K562 (cell line): ENCODE measurements around the gene GP1BA. TPM values are rescaled to one million over a fixed set of nuclear protein-coding genes. Genes with fewer than 3 reads are reported as not detected.

Experiments used
- BHLHE40 ChIP-seq: IDR thresholded peaks from 2 replicates; pipeline ENCODE4 v1.6.1; 2011; ENCODE audit warnings: low read length, improper control_type of control experiment
- IRF9 ChIP-seq: fragments of 450-650 bp; IDR thresholded peaks from 2 replicates; pipeline ENCODE4 v1.6.1; 2016; ENCODE audit warnings: missing biosample characterization, missing genetic modification characterization
- TAF15 ChIP-seq: fragments of 200-400 bp; formaldehyde crosslinking; IDR thresholded peaks from 2 replicates; pipeline ENCODE4 v1.6.1; 2017; ENCODE audit warnings: mild to moderate bottlenecking, low read depth, low read length, moderate library complexity
- ZEB2 ChIP-seq: fragments of 450-650 bp; IDR thresholded peaks from 2 replicates; pipeline ENCODE4 v1.6.1; 2016
- ZNF584 ChIP-seq: fragments of 200-800 bp; sonication (Bioruptor generic); IDR thresholded peaks from 2 replicates; pipeline ENCODE4 v1.6.1; 2016; ENCODE audit warnings: low read depth, mild to moderate bottlenecking, missing genetic modification characterization, missing compliant biosample characterization
- polyA plus RNA-seq, 8 experiments: library from polyadenylated mRNA; depleted of rRNA in 4 of 8; stranded (reverse) in 5 of 8; unstranded in 3 of 8; fragments of >200 nt; fragmentation: Nextera tagmentation in 2 of 8; fragmentation: Illumina TruSeq in 1 of 8; extraction: Ambion mirVana in 2 of 8; extraction: Trizol in 1 of 8; gene quantifications; 2 replicates each; pipeline versions ENCODE4 v1.2.1 to v1.2.3, GENCODE V29; 2011 to 2014; ENCODE audit warnings: inconsistent platforms in 1 of 8, missing spikeins in 1 of 8
- total RNA-seq, 7 experiments: library from RNA; depleted of rRNA in 6 of 7; stranded (reverse); fragments of >200 nt in 6 of 7; fragmentation: Illumina TruSeq in 2 of 7; extraction: Trizol in 2 of 7; gene quantifications; 2 replicates each; pipeline versions ENCODE4 v1.2.1 to v1.2.3, GENCODE V29; 2011 to 2021; ENCODE audit warnings: low replicate concordance in 1 of 7
- TF ChIP-seq, protein P1 (sequence below): fragments of 250-450 bp; sonication (Bioruptor Pico); IDR thresholded peaks from 2 replicates; pipeline ENCODE4 v1.4.0; 2020; ENCODE audit warnings: mild to moderate bottlenecking, moderate library complexity
- TF ChIP-seq, protein P2 (sequence below): sonication (generic); formaldehyde crosslinking; IDR thresholded peaks from 2 replicates; pipeline ENCODE4 v1.8.0; 2022; ENCODE audit warnings: mild to moderate bottlenecking, missing genetic modification reagents
- TF ChIP-seq, protein P3 (sequence below): sonication (generic); formaldehyde crosslinking; IDR thresholded peaks from 2 replicates; pipeline ENCODE4 v1.8.1; 2023; ENCODE audit warnings: mild to moderate bottlenecking, missing genetic modification reagents
- TF ChIP-seq, protein P4 (sequence below), 3 experiments: IDR thresholded peaks in 2 of 3; conservative IDR thresholded peaks in 1 of 3; 2 replicates each; pipeline ENCODE4 v1.5.1; 2011 to 2012; ENCODE audit warnings: low read length in 3 of 3, mild to moderate bottlenecking in 3 of 3, control low read depth in 2 of 3, improper control_type of control experiment in 1 of 3, inconsistent platforms in 1 of 3, low read depth in 1 of 3, mixed read lengths in 1 of 3, moderate library complexity in 1 of 3; ENCODE audit not compliant: insufficient read depth in 2 of 3

GP1BA gene
- total and polyA plus RNA-seq, 9 of the 15 experiments (the other 6 are each of a cell fraction or from before 2014, with no cell fraction given): 0.01 TPM; not detected in 8

GRCh38 chr17:4902540-4902939, 29.5 kb upstream of the GP1BA start (continued):
- TF ChIP-seq, protein P1, sequence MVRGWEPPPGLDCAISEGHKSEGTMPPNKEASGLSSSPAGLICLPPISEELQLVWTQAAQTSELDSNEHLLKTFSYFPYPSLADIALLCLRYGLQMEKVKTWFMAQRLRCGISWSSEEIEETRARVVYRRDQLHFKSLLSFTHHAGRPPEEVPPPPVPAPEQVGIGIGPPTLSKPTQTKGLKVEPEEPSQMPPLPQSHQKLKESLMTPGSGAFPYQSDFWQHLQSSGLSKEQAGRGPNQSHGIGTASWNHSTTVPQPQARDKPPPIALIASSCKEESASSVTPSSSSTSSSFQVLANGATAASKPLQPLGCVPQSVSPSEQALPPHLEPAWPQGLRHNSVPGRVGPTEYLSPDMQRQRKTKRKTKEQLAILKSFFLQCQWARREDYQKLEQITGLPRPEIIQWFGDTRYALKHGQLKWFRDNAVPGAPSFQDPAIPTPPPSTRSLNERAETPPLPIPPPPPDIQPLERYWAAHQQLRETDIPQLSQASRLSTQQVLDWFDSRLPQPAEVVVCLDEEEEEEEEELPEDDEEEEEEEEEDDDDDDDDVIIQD (CRISPR knock-in tag): no peak
- TF ChIP-seq ZEB2: no peak
- TF ChIP-seq ZNF584: no peak
- TF ChIP-seq, protein P2, sequence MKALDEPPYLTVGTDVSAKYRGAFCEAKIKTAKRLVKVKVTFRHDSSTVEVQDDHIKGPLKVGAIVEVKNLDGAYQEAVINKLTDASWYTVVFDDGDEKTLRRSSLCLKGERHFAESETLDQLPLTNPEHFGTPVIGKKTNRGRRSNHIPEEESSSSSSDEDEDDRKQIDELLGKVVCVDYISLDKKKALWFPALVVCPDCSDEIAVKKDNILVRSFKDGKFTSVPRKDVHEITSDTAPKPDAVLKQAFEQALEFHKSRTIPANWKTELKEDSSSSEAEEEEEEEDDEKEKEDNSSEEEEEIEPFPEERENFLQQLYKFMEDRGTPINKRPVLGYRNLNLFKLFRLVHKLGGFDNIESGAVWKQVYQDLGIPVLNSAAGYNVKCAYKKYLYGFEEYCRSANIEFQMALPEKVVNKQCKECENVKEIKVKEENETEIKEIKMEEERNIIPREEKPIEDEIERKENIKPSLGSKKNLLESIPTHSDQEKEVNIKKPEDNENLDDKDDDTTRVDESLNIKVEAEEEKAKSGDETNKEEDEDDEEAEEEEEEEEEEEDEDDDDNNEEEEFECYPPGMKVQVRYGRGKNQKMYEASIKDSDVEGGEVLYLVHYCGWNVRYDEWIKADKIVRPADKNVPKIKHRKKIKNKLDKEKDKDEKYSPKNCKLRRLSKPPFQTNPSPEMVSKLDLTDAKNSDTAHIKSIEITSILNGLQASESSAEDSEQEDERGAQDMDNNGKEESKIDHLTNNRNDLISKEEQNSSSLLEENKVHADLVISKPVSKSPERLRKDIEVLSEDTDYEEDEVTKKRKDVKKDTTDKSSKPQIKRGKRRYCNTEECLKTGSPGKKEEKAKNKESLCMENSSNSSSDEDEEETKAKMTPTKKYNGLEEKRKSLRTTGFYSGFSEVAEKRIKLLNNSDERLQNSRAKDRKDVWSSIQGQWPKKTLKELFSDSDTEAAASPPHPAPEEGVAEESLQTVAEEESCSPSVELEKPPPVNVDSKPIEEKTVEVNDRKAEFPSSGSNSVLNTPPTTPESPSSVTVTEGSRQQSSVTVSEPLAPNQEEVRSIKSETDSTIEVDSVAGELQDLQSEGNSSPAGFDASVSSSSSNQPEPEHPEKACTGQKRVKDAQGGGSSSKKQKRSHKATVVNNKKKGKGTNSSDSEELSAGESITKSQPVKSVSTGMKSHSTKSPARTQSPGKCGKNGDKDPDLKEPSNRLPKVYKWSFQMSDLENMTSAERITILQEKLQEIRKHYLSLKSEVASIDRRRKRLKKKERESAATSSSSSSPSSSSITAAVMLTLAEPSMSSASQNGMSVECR (CRISPR knock-in tag): no peak
- no peak for TF ChIP-seq IRF9 (tag)
- TF ChIP-seq BHLHE40: no peak
- TF ChIP-seq TAF15: no peak
- TF ChIP-seq, protein P3, sequence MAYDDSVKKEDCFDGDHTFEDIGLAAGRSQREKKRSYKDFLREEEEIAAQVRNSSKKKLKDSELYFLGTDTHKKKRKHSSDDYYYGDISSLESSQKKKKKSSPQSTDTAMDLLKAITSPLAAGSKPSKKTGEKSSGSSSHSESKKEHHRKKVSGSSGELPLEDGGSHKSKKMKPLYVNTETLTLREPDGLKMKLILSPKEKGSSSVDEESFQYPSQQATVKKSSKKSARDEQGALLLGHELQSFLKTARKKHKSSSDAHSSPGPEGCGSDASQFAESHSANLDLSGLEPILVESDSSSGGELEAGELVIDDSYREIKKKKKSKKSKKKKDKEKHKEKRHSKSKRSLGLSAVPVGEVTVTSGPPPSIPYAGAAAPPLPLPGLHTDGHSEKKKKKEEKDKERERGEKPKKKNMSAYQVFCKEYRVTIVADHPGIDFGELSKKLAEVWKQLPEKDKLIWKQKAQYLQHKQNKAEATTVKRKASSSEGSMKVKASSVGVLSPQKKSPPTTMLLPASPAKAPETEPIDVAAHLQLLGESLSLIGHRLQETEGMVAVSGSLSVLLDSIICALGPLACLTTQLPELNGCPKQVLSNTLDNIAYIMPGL (CRISPR knock-in tag): no peak
- TF ChIP-seq, protein P4, sequence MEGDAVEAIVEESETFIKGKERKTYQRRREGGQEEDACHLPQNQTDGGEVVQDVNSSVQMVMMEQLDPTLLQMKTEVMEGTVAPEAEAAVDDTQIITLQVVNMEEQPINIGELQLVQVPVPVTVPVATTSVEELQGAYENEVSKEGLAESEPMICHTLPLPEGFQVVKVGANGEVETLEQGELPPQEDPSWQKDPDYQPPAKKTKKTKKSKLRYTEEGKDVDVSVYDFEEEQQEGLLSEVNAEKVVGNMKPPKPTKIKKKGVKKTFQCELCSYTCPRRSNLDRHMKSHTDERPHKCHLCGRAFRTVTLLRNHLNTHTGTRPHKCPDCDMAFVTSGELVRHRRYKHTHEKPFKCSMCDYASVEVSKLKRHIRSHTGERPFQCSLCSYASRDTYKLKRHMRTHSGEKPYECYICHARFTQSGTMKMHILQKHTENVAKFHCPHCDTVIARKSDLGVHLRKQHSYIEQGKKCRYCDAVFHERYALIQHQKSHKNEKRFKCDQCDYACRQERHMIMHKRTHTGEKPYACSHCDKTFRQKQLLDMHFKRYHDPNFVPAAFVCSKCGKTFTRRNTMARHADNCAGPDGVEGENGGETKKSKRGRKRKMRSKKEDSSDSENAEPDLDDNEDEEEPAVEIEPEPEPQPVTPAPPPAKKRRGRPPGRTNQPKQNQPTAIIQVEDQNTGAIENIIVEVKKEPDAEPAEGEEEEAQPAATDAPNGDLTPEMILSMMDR (IDR thresholded peaks at IDR 0.05 in 2 of 3, conservative IDR thresholded peaks at IDR 0.05 in 1 of 3; ENCODE audit: insufficient read depth in 2 of 3, low read depth in 1 of 3, low read length in 3 of 3): no peak
